HG02970 (cell line): ENCODE measurements around the gene CPSF2.

Source experiments
- ATAC-seq: cut with Tn5 transposase; IDR thresholded peaks from one replicate; pipeline ENCODE4 v1.9.1; 2021; ENCODE audit warnings: mild to moderate bottlenecking, moderate library complexity, moderate number of reproducible peaks; ENCODE audit not compliant: unreplicated experiment, low FRiP score

Gene CPSF2

GRCh38 chr14:92121670-92122350 lies at the start of gene CPSF2, which contains the start of gene NDUFB1:
TSS of gene CPSF2 (plus strand) at chr14:92121969. CDS start at chr14:92130985, 9,016 bp downstream.
TSS of gene NDUFB1 (minus strand) at chr14:92121706. CDS start at chr14:92117637, 4,069 bp downstream.
- peak; percentile 77 for ATAC-seq

- no peak for ATAC-seq
These were observed 47.2 kb upstream of the CPSF2 start for GRCh38 chr14:92074555-92074954.

- ATAC-seq: no peak
These were observed 33.3 kb upstream of the CPSF2 start for GRCh38 chr14:92088494-92088893.

DNA sequence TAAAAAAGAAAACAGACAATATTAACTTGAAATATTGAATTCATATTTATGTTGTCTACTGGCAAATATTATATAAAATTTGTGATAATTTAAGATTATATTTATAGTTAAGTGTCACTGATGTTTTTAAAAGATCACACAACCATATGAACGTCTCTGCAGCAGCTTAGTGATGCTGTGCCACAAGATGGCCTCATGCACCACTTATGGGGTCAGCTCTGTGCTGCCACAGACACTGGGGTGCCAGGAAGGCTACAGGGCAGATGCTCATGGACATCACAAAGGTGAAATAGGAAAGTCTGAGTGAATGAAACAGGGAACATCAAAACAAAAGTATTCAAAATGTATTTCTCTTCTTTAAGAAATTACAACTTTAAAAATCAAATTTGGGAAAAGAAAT lies 28.4 kb upstream of the CPSF2 start:
- no peak for ATAC-seq

DNA sequence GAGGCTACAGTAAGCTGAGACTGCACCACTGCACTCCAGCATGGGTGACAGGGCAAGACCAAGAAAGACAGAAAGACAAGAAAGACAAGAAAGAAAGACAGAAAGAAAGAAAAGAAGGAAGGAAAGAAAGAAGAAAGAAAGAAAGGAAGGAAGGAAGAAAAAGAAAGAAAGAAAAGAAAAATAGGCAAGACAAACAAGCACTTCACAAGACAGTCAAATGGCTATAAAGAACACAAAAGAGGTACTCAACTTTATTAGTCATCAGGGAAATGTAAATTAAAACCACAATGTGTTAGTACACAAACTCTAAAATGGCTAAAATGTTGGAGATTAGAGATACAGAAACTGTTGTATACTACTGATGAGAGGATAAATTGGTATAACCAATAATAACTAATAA lies 22.0 kb upstream of the CPSF2 start:
- ATAC-seq: no peak

DNA sequence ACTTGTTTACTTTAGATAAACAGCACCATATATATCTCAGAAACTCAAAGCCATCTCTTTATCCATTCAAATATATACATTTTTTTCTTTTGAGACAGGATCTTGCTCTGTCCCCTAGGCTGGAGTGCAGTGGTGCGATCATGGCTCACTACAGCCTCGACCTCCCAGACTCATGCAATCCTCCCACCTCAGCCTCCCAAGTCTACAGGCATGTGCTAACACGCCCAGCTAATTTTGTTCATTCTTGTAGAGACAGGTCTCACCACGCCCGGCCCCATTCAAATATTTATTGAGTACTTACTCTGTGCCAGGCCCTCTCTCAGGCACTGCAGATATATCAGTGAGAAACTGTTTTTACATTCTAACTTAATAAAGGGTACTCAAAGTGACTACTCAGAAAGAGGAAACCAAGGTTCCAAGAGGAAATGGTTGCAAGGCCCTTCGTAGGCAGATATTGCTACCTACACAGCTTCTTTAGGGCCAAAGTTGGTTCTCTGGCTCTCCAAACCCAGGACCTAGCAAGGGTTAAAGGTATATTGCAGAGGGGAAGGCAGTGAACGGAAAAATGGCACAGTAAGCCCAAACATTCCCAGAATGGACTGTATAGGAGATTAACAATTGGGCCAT lies 18.3 kb upstream of the CPSF2 start:
- ATAC-seq: no peak

DNA sequence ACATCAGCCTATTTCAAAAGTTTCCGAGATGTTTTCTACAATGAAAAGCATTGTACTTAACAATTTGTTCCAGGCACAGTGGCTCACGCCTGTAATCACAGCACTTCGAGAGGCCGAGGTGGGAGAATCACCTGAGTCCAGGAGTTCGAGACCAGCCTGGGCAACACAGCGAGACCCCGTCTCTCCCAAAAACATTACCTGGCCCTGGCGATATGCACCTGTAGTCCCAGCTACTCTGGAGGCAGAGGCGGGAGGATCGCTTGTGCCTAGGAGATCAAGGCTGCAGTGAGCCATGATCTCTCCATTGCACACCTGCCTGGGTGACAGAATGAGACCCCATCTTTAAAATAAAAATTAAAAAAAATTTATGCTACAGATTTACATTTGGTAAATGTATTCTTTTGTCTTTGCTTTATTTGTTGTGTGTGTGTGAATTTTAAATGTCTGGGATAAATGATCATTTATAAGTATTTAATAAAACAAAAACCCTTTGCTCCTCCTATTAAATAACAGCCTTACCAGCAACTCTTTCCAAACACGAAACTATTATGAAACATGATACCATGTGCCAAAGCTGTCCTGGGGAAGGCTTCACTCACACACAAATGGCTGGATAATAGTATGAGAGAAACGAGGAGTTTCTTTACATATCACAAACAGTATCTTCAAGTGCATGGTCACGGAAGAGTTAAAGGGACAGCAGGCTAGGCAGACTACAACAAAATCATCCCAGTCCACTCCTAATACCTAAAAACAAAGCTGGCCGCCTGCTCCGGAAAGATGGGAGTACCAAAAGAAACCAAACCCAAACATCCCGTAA lies 16.5 kb upstream of the CPSF2 start:
- no peak for ATAC-seq

- peak; percentile 9 for ATAC-seq
These were observed 16.0 kb upstream of the CPSF2 start for GRCh38 chr14:92105893-92106142.

- ATAC-seq: peak; percentile 90
These were observed 15.4 kb upstream of the CPSF2 start, which contains the start of gene ATXN3 for GRCh38 chr14:92106143-92106926. TSS of gene ATXN3 (minus strand) at chr14:92106582. CDS start at chr14:92106552, 30 bp downstream.

DNA sequence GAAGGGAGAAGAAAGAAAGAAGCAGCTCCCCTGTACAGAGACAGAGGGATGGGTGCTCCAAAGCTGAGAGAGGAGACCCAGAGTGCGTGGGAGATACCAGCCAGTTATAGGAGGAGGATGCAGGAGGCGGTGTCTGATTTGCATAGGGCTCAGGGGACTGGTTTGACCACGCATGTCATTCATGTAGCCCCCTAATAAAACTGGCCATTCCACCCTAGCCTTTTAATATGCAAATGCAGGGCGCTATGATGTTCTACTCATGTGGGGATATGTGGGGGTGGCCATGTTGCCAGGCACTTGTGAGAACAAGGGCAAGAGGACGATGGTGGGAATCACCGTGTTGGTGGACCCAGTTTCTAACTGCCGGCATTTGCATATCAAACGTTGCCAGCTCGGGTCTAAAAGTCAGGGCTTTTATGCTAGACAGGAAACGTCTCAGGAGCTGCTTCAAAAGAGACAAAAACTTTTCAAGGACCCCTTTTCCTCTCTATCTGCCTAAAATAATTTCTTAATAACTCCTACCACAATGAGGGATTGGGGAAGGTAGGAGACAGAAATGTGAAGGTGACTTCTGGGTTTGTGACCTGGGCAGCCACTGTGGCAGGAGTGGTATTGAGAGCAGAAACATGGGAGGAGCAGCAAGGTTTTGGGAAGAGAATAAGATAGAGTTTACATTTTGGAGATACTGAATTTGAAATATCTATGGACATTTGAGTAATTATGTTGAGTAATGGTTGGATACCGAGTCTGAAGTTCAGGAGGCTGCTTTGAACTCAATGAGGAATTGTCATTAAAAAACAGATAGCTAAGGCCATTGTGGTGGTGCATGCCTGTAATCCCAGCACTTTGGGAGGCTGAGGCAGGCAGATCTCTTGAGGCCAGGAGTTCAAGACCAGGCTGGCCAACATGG lies 13.2 kb upstream of the CPSF2 start:
- no peak for ATAC-seq

- ATAC-seq: no peak
These were observed 12.3 kb upstream of the CPSF2 start for GRCh38 chr14:92109490-92109889.

- ATAC-seq: no peak
These were observed 531 bp upstream of the CPSF2 start for GRCh38 chr14:92121207-92121669.

DNA sequence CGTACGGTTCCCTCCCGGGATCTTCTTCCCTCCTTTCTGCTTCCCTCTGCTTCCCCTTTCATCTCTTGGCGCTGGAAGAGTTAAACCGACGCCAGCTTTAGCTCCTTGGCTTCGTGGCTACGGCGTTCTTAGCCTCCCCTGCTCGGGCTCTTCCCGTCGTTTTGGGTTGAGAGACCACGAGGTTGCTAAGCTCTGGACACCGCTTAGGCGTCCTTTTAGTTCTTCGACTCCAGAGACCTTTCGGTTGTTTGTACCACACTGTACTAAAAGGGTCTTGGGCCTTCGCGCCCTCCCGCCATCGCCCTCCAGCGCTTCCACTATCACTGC lies 545 bp downstream of the CPSF2 start:
- no peak for ATAC-seq

GRCh38 chr14:92122761-92123160 lies 992 bp downstream of the CPSF2 start:
- ATAC-seq: no peak

GRCh38 chr14:92134456-92134855 lies 12.7 kb downstream of the CPSF2 start:
- ATAC-seq: no peak

- no peak for ATAC-seq
These were observed 13.5 kb downstream of the CPSF2 start for GRCh38 chr14:92135269-92135668.

DNA sequence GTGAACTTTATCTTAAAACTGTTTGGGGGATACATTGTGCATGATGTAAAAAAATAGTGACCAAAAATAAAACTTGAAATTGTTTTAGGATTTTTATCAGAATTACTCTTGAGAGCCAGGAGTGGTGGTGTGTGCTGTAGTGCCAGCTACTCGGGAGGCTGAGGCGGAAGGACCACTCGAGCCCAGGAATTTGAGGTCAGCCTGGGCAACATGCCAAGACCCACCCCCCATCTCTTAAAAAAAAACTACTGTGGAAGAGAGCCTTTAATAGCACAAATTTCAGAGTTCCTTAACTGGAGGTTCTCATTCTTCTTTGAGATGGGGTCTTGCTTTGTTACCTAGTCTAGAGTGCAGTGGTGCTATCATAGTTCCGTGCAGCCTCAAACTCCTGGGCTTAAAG lies 21.5 kb downstream of the CPSF2 start:
- no peak for ATAC-seq

- no peak for ATAC-seq
These were observed 22.2 kb downstream of the CPSF2 start for GRCh38 chr14:92143962-92144361.

GRCh38 chr14:92144708-92145107 lies 22.9 kb downstream of the CPSF2 start:
- no peak for ATAC-seq

- no peak for ATAC-seq
These were observed 31.8 kb downstream of the CPSF2 start for GRCh38 chr14:92153581-92153980.
